DMS53 (cell line): Measurements from ENCODE around the gene SLC16A9.

ENCODE experiments used
- DNase-seq: peaks from one replicate; lab custom pipeline; 2025; lab: John Stamatoyannopoulos, UW

SLC16A9 gene

GRCh38 chr10:59627366-59628018 lies 82.2 kb downstream of the SLC16A9 start:
- peak; percentile 13 for DNase-seq

GRCh38 chr10:59626523-59626869 lies 83.2 kb downstream of the SLC16A9 start:
- peak; percentile 10 for DNase-seq

GRCh38 chr10:59625721-59626522 lies 83.7 kb downstream of the SLC16A9 start:
- DNase-seq: peak; percentile 82

- DNase-seq: no peak
These were observed 84.7 kb downstream of the SLC16A9 start for GRCh38 chr10:59624951-59625350.

- DNase-seq: no peak
These were observed 85.5 kb downstream of the SLC16A9 start for GRCh38 chr10:59624136-59624535.

GRCh38 chr10:59623133-59624121 lies 86.2 kb downstream of the SLC16A9 start:
- DNase-seq: peak; percentile 41

- DNase-seq: peak; percentile 89
These were observed 87.1 kb downstream of the SLC16A9 start for GRCh38 chr10:59622320-59623132.

- DNase-seq: no peak
These were observed 87.9 kb downstream of the SLC16A9 start for GRCh38 chr10:59621771-59622170.

- no peak for DNase-seq
These were observed 91.0 kb downstream of the SLC16A9 start for GRCh38 chr10:59618666-59619065.

GRCh38 chr10:59617996-59618395 lies 91.7 kb downstream of the SLC16A9 start:
- no peak for DNase-seq

DNA sequence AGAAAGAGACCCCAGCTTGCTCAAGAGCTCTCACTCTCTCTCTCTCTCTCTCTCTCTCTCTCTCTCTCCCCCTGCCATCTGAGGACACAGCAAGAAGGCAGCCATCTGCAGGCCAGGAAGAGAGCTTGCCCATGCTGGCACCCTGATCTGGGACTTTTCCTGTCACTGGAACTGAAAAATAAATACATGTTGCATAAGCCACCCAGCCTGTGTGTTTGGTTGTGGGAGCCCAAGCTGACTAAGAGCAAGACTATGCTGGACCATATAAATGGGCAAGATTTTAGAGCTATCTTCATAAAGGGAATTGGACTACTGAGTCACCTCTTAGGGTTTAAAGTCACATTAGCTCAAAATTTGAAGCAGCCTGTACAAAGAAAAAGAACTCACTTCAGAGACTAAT lies 98.6 kb downstream of the SLC16A9 start:
- DNase-seq: peak; percentile 15

GRCh38 chr10:59607970-59608369 lies 101.7 kb downstream of the SLC16A9 start:
- DNase-seq: peak; percentile 21

GRCh38 chr10:59606551-59606961 lies 103.1 kb downstream of the SLC16A9 start:
- no peak for DNase-seq

DNA sequence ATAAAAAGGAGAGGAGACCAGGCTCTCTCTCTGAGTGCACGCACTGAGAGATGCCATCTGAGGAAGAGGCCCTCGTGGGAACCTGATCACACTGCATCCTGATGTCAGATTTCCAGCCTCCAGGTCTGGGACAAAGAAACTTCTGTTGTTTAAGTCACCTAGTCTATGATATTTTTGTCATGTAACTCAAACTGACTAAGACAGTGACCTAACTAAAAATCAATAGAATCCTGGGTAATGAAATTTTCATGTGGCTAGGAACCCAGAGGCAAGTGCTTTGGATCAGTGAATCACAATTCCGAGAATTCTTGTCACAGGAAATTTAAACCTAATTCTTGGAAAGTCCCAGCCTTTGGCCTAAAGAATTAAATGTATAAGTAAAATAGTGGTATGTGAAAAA lies 107.7 kb downstream of the SLC16A9 start:
- no peak for DNase-seq
